Measurements from ENCODE around the gene SNTG2.
"Not testable (repeated sequence)": the region's sequence is repeated elsewhere in the genome, so short reads cannot be mapped to it uniquely, and the experiment has no call there.

Gene SNTG2

GRCh38 chr2:1208522-1208921 is 257.9 kb downstream of the SNTG2 start:
- TF ChIP-seq POLR2A (IDR thresholded peaks at IDR 0.05; ENCODE audit: low read length) (no peak), GATA1 (IDR thresholded peaks at IDR 0.05; ENCODE audit: low read depth, low read length) (no peak)
- no peak for DNase-seq

GRCh38 chr2:1209246-1209645 is 258.6 kb downstream of the SNTG2 start:
- TF ChIP-seq POLR2A (IDR thresholded peaks at IDR 0.05; ENCODE audit: low read length) (no peak), GATA1 (IDR thresholded peaks at IDR 0.05; ENCODE audit: low read depth, low read length) (no peak)
- DNase-seq = no peak

GRCh38 chr2:1209761-1210160 is 259.1 kb downstream of the SNTG2 start:
- DNase-seq = no peak
- TF ChIP-seq POLR2A (IDR thresholded peaks at IDR 0.05; ENCODE audit: low read length) = no peak
- TF ChIP-seq GATA1 (IDR thresholded peaks at IDR 0.05; ENCODE audit: low read depth, low read length) = no peak

GRCh38 chr2:1210352-1210751 is 259.7 kb downstream of the SNTG2 start:
- TF ChIP-seq GATA1 (IDR thresholded peaks at IDR 0.05; ENCODE audit: low read depth, low read length) = no peak
- TF ChIP-seq POLR2A (IDR thresholded peaks at IDR 0.05; ENCODE audit: low read length) = no peak

GRCh38 chr2:1219901-1220573 is 269.4 kb downstream of the SNTG2 start:
- DNase-seq = no peak
- TF ChIP-seq GATA1 (IDR thresholded peaks at IDR 0.05; ENCODE audit: low read depth, low read length) (no peak), POLR2A (IDR thresholded peaks at IDR 0.05; ENCODE audit: low read length) (no peak)

More at GRCh38 chr2:1210352-1210751, 259.7 kb downstream of the SNTG2 start:
- DNase-seq = no peak

- TF ChIP-seq GATA1 (IDR thresholded peaks at IDR 0.05; ENCODE audit: low read depth, low read length) = no peak
- TF ChIP-seq POLR2A (IDR thresholded peaks at IDR 0.05; ENCODE audit: low read length) = no peak
Measured at GRCh38 chr2:1222056-1222455, 271.4 kb downstream of the SNTG2 start.

GRCh38 chr2:1223791-1224190 is 273.1 kb downstream of the SNTG2 start:
- TF ChIP-seq GATA1 (IDR thresholded peaks at IDR 0.05; ENCODE audit: low read depth, low read length) (no peak), POLR2A (IDR thresholded peaks at IDR 0.05; ENCODE audit: low read length) (no peak)
- no peak for DNase-seq

More at GRCh38 chr2:1222056-1222455, 271.4 kb downstream of the SNTG2 start:
- DNase-seq = no peak

- TF ChIP-seq POLR2A (IDR thresholded peaks at IDR 0.05; ENCODE audit: low read length) (no peak), GATA1 (IDR thresholded peaks at IDR 0.05; ENCODE audit: low read depth, low read length) (no peak)
- DNase-seq = no peak
Measured at GRCh38 chr2:1224901-1225300, 274.3 kb downstream of the SNTG2 start.

GRCh38 chr2:1226766-1227165 is 276.1 kb downstream of the SNTG2 start:
- DNase-seq = no peak
- TF ChIP-seq GATA1 (IDR thresholded peaks at IDR 0.05; ENCODE audit: low read depth, low read length) = no peak
- no peak for TF ChIP-seq POLR2A (IDR thresholded peaks at IDR 0.05; ENCODE audit: low read length)

- TF ChIP-seq GATA1 (IDR thresholded peaks at IDR 0.05; ENCODE audit: low read depth, low read length) (no peak), POLR2A (IDR thresholded peaks at IDR 0.05; ENCODE audit: low read length) (no peak)
Measured at GRCh38 chr2:1227274-1227900, 276.7 kb downstream of the SNTG2 start.

GRCh38 chr2:1229596-1229995 is 278.9 kb downstream of the SNTG2 start:
- not testable (repeated sequence) for DNase-seq

More at GRCh38 chr2:1227274-1227900, 276.7 kb downstream of the SNTG2 start:
- no peak for DNase-seq

GRCh38 chr2:1230155-1230893 is 279.7 kb downstream of the SNTG2 start:
- TF ChIP-seq GATA1 (IDR thresholded peaks at IDR 0.05; ENCODE audit: low read depth, low read length) = no peak
- no peak for TF ChIP-seq POLR2A (IDR thresholded peaks at IDR 0.05; ENCODE audit: low read length)

GRCh38 chr2:1231466-1232063 is 280.9 kb downstream of the SNTG2 start:
- no peak for DNase-seq
- TF ChIP-seq GATA1 (IDR thresholded peaks at IDR 0.05; ENCODE audit: low read depth, low read length) (no peak), POLR2A (IDR thresholded peaks at IDR 0.05; ENCODE audit: low read length) (no peak)

More at GRCh38 chr2:1230155-1230893, 279.7 kb downstream of the SNTG2 start:
- DNase-seq = no peak

- TF ChIP-seq POLR2A (IDR thresholded peaks at IDR 0.05; ENCODE audit: low read length) (no peak), GATA1 (IDR thresholded peaks at IDR 0.05; ENCODE audit: low read depth, low read length) (no peak)
- no peak for DNase-seq
Measured at GRCh38 chr2:1233281-1233680, 282.6 kb downstream of the SNTG2 start.

Measured in erythroblast (primary cell).